Jurkat, Clone E6-1 (cell line): Measurements from ENCODE around the gene MMP13. TPM values are rescaled to one million over a fixed set of nuclear protein-coding genes. Genes with fewer than 3 reads are reported as not detected.
"Not testable (repeated sequence)": the region's sequence is repeated elsewhere in the genome, so short reads cannot be mapped to it uniquely, and the experiment has no call there.

Source experiments
- DNase-seq: peaks from one replicate; pipeline ENCODE4 v3.0.0-alpha.2; 2011; ENCODE audit warnings: low read depth, low spot score
- H3K4me3 ChIP-seq: 2 replicates; pipeline ENCODE4 v1.5.1; 2011; ENCODE audit warnings: mild to moderate bottlenecking, low read length, control low read depth, moderate library complexity
- polyA plus RNA-seq: library from polyadenylated mRNA; unstranded; fragments of >200 nt; gene quantifications from one replicate; pipeline ENCODE4 v1.2.1, GENCODE V29; 2012; ENCODE audit warnings: missing spikeins; ENCODE audit not compliant: insufficient read length, insufficient read depth

Gene MMP13
- polyA plus RNA-seq = not detected

DNA sequence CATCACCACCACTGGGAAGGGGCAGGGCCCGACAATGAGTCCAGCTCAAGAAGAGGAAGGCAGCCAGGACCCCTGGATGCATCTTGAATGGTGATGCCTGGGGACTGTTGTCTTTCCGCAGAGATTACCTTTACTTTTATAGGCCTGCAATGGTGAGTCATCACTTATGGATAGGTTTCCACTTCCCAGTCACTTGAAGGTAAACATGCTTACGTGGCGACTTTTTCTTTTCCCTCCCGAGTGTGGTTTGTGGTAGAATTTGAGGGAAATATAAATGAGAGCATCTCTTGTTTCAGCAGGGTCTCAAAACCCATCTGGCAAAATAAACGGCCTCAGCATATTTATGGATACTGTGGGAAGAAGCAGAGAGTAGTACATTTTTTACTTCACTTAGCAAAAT is at the start of gene MMP13:
Gene MMP13 (minus strand): TSS at position 109 of the 400 bp plus-strand sequence. CDS start 27 bp downstream, at position 82.
- no peak within 1 kb of the TSS for H3K4me3 ChIP-seq
- DNase-seq = no peak

DNA sequence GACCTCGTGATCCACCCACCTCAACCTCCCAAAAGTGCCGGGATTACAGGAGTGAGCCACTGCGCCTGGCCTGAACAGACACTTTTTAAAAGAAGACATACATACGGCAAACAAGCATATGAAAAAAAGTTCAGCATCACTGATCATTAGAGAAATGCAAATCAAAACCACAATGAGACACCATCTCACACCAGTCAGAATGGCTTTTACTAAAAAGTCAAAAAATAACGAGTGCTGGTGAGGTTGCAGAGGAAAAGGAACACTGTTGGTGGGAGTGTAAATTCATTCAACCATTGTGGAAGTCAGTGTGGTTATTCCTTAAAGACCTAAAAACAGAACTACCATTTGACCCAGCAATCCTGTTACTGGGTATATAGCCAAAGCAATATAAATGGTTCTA is 48.7 kb upstream of the MMP13 start:
- DNase-seq, H3K4me3 ChIP-seq: not testable (repeated sequence)

DNA sequence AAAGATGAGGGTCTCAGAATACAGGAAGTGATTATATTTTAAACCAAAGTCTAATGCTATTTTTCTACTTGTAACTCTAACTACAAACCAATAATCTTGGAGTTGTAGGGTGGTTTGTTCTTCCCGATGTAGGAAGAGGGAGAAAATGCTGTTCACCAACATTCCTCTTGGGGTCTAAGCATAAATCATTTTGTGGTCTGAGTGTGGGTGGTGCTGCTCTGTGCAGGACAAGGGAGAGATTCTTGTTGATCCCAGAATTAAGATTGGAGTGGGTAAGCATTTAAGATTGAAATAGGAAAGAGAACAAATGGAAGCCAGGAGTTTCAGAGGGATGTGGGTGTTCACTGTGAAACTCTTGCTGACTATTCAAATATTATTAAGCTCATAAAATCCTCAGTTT is 38.6 kb upstream of the MMP13 start:
- no peak overlapping the region for H3K4me3 ChIP-seq
- no peak for DNase-seq

GRCh38 chr11:102991776-102992175 is 36.2 kb upstream of the MMP13 start:
- DNase-seq = no peak
- H3K4me3 ChIP-seq = no peak overlapping the region

DNA sequence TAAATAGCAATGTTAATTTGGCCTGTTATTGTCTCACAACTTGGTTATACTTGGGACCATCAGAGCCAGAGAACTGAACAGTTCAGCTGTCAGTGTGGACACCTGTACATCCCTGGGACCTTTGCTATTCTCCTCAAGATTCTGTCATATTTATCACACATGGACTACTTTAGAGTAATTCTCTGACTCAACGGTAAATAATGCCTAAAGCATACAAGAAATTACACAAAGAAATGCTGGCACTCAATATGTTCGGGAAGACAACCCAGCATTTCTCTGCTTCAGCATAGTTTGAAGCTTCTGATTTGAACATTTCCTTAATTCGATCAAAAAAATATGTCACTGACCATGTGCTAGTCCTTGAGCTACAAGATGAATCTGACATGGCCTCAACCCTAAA is 34.6 kb upstream of the MMP13 start:
- no peak for DNase-seq
- no peak overlapping the region for H3K4me3 ChIP-seq

GRCh38 chr11:102989379-102990047 is 34.0 kb upstream of the MMP13 start:
- no peak overlapping the region for H3K4me3 ChIP-seq
- DNase-seq = no peak

DNA sequence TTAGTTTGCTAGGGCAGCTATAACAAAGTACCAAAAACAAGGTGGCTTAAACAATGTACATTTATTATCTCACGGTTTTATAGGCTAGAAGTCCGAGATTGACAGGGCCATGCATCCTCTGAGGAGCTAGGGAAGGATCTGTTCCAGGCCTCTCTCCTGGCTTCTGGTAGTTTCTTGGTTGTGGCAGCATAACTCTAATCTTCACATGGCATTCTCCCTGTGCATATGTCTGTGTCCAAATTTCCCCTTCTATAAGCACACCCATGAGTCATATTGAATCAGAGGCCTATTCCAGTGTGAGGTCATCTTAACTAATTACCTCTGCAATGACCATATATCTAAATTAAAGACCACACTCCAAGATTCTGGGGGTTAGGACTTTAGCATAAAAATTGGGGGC is 31.3 kb upstream of the MMP13 start:
- no peak for DNase-seq

GRCh38 chr11:102985850-102986249 is 30.3 kb upstream of the MMP13 start:
- no peak overlapping the region for H3K4me3 ChIP-seq
- no peak for DNase-seq

More for the DNA sequence above, 31.3 kb upstream of the MMP13 start:
- H3K4me3 ChIP-seq = no peak overlapping the region

DNA sequence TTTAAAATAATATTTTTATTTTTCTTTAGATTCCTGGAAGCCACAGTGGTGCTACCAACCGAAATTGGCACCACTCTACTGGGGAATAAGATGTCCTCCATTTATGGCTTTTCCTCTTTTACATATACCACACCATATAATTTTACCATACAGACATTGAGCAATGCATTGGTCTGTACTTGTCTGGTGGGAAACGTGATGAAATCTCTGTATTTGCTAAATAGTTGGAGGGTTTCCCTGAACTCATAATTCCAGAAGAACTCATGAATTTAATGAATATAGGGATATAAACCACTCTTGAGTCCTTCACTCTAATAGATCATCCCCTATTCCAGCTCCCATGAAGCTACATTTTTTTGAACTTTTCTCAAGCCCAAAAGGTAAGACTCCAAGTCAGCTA is 28.0 kb upstream of the MMP13 start:
- DNase-seq = no peak

GRCh38 chr11:102981324-102981910 is 25.9 kb upstream of the MMP13 start:
- no peak overlapping the region for H3K4me3 ChIP-seq
- no peak for DNase-seq

More for the DNA sequence above, 28.0 kb upstream of the MMP13 start:
- no peak overlapping the region for H3K4me3 ChIP-seq

DNA sequence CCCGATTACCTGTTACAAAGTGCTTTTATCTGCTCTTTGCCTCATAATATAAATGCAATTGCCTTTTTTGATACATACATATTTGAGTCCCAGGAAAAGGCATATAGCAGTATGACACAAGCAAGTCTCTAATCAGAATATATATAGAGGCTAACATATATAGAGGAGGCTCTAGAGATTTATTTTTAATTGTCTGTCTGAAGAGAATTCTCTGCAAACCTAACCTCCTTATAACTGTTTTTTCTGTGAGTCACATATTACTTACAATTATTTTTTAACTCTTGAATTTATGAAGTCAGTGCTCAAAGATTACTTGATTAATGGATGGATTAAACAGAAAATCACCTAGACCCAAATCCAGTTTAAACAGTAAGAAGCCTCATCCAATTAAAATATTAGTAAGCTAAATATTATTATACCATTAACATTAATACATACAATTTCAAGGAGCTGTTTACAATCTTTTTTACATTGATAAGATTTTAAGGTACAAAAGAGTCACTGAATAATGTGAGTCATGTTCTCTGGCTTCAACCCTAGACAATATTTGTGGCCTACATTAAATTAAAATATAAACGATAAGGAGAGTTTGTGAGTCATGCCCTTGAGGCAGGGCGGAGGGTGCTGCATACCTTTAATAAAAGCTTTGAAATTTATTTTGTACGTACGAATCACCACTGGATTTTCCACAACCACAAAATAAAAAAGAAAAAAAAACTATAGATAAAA is 19.2 kb upstream of the MMP13 start:
- H3K4me3 ChIP-seq = no peak overlapping the region
- DNase-seq = no peak

DNA sequence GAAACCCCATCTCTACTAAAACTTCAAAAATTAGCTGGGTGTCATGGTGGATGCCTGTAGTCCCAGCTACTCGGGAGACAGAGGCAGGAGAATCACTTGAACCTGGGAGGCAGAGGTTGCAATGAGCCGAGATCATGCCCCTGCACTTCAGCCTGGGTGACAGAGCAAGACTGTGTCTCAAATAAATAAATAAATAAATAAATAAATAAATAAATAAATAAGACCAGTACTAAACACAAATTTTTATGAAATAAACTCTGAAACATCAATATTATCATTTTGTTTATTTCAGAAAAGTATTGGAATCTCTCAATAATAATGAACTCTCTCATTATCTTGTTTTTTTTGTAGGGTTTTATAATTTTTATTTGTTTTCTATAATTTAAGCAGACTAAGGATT is 18.2 kb upstream of the MMP13 start:
- H3K4me3 ChIP-seq, DNase-seq: not testable (repeated sequence)

DNA sequence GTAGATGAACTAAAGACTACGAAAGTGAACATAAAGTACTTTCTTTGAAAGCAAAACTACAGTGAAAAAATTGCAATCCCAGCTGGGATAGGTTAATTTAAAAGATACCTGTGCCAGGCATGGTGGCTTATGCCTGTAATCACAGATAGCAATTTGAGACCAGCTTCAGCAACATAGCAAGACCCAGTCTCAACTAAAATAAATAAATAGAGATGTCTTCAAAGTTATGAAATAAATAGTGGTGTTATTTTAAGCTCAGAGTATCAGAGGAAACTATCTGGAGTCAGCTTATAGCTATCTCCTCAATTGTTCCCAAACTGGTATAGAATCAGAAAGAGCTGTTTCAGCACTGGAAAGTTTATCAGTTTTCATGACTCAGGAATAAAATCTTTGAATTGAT is 17.3 kb upstream of the MMP13 start:
- no peak overlapping the region for H3K4me3 ChIP-seq
- DNase-seq = no peak

DNA sequence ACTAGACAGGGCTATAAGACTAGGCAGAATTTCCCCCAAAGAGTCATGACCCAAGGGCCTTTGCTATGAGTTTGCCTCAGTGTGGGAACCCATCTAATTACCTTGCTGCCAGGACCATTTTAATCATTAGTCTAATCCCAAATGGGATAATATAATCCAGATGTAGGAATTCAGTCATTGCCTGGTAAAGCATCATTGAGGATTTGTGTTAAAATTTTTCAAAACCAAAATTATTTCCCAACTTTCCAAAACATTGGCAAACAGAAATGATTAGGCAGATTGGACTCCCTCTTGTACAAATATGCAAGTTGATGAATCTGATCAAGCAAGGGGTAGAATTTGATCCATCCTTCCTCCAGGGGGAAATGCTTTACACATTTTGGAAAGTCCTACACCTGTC is 16.2 kb upstream of the MMP13 start:
- no peak for DNase-seq
- no peak overlapping the region for H3K4me3 ChIP-seq

GRCh38 chr11:102967497-102967896 is 12.0 kb upstream of the MMP13 start:
- no peak overlapping the region for H3K4me3 ChIP-seq
- no peak for DNase-seq

- DNase-seq = no peak
- no peak overlapping the region for H3K4me3 ChIP-seq
Observed at GRCh38 chr11:102966011-102966410, 10.5 kb upstream of the MMP13 start.

GRCh38 chr11:102964867-102965266 is 9.3 kb upstream of the MMP13 start:
- DNase-seq = no peak
- no peak overlapping the region for H3K4me3 ChIP-seq

DNA sequence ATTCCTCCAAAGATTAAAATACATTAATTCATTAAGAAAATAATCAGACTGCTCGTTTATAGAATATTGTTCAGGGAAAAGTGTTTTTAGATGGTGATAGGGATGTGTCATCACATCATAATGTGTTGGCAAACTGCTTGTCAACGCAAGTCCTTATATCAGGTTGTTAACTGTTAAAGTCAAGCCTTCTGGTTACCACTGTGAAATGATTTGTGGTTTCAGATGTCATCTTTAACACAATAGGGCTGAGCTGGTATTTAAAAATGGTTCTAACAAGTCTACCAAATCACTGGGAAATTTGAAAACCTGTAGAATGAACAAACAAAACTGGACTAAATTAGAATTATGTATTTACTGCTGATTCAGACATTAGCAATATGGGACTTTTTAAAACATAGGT is 2.4 kb upstream of the MMP13 start:
- no peak overlapping the region for H3K4me3 ChIP-seq
- no peak for DNase-seq

GRCh38 chr11:102950622-102951081 is 4.9 kb downstream of the MMP13 start:
- no peak for DNase-seq
- no peak overlapping the region for H3K4me3 ChIP-seq

DNA sequence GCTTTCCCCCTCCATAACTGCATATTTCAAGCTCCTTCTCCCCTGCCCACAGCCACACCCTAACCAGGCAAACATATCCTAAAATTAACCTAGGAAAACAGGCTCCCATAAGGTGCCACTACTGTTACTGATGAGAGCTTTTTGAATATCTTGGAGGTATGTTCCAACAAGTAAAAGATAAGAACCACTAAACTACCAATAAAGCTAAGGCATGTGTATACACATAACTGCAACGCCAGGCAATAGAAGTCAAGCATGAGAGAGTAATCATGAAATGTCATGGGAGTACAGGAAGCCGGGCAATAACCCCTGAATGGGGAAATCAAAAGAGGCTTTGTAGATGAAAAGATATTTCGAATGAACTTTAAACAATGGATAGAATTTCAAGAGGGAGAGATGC is 9.3 kb downstream of the MMP13 start:
- no peak overlapping the region for H3K4me3 ChIP-seq
- DNase-seq = no peak
